Erythroblast (primary cell): Measurements from ENCODE around the gene BCL2L13.

Experiments
- GATA1 ChIP-seq: IDR thresholded peaks from 2 replicates; pipeline ENCODE4 v1.6.1; 2011; ENCODE audit warnings: low read depth, mild to moderate bottlenecking, control low read depth, low read length, moderate library complexity
- POLR2A ChIP-seq: IDR thresholded peaks from 2 replicates; pipeline ENCODE4 v1.6.1; 2011; ENCODE audit warnings: mild to moderate bottlenecking, low read length

DNA sequence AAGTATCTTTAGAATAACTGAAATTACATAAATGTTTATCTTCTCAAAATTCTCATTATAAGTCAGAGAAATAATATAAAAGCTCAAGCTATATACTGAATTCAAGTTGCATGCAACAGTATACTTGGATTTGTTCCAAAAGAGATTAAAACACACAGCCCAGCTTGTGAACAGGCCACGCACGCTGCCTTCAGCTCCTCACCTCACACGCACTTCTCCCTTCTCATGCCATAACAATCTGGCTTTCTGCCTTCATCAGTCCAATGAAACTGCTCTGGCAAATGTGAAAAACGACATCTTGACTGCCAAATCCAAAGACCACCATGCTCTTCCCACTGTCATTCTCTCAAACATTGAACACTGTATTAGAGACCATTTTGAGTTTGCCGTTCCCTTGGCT is 32.1 kb upstream of the BCL2L13 start:
- TF ChIP-seq GATA1, result no peak
- TF ChIP-seq POLR2A, result no peak
